ENCODE data around the gene CCDC187.

GRCh38 chr9:136295055-136295454, 8.8 kb downstream of the CCDC187 start:
- no peak for TF ChIP-seq CTCF (IDR thresholded peaks at IDR 0.05)
- no peak for TF ChIP-seq POLR2AphosphoS5 (IDR thresholded peaks at IDR 0.05)
- no peak for TF ChIP-seq EP300 (IDR thresholded peaks at IDR 0.05)

Measured in upper lobe of left lung (tissue), 4 donors.